H54 (cell line): Measurements from ENCODE around the gene POP4.

Experiments used
- DNase-seq: peaks from one replicate; pipeline ENCODE4 v3.0.0; 2011; ENCODE audit warnings: low spot score, mixed read lengths; ENCODE audit not compliant: insufficient read length
- FAIRE-seq: peaks from 3 replicates; lab custom pipeline; 2011; peaks lifted over from hg19 to GRCh38; lab: Jason Lieb, UNC
- POLR2A ChIP-seq: IDR thresholded peaks from 2 replicates; pipeline ENCODE4 v1.6.1; 2011; ENCODE audit warnings: low read depth, mild to moderate bottlenecking, low read length

POP4 gene

GRCh38 chr19:29660835-29661234 is 54.8 kb downstream of the POP4 start:
- FAIRE-seq (no peak), DNase-seq (no peak)
- TF ChIP-seq POLR2A = no peak

- DNase-seq = no peak
- no peak for TF ChIP-seq POLR2A
- FAIRE-seq = no peak
These were observed 56.2 kb downstream of the POP4 start for GRCh38 chr19:29662278-29662603.

- FAIRE-seq (peak; percentile 67), DNase-seq (peak; percentile 91)
- TF ChIP-seq POLR2A = peak; percentile 52; the same call in 1 of the 2 replicates
These were observed 56.7 kb downstream of the POP4 start for GRCh38 chr19:29662604-29663404.

- DNase-seq (no peak), FAIRE-seq (no peak)
- no peak for TF ChIP-seq POLR2A
These were observed 58.0 kb downstream of the POP4 start for GRCh38 chr19:29663861-29664752.

- DNase-seq = no peak
- FAIRE-seq = no peak
- TF ChIP-seq POLR2A = no peak
These were observed 58.7 kb downstream of the POP4 start for GRCh38 chr19:29664753-29665214.

- FAIRE-seq = no peak
- peak; percentile 42; the same call in 1 of the 2 replicates for TF ChIP-seq POLR2A
- DNase-seq = peak; percentile 90
These were observed 59.2 kb downstream of the POP4 start, which contains the start of gene PLEKHF1 for GRCh38 chr19:29665215-29665825. Gene PLEKHF1, plus strand, starts transcription at chr19:29665461. Its CDS starts 8,379 bp downstream, at chr19:29673840.

GRCh38 chr19:29665826-29666577 is 59.9 kb downstream of the POP4 start:
- no peak for DNase-seq
- no peak for FAIRE-seq
- no peak for TF ChIP-seq POLR2A
